SK-N-SH (cell line): Measurements from ENCODE around the gene SH3RF2.

ENCODE experiments used
- EP300 ChIP-seq, 2 experiments: IDR thresholded peaks; 2 replicates each; pipeline versions ENCODE4 v1.4.0 to v1.6.1; 2012; ENCODE audit warnings: borderline replicate concordance in 1 of 2, low read depth in 1 of 2, low read length in 1 of 2
- EZH2phosphoT487 ChIP-seq: fragments of 200-600 bp; sonication (generic); IDR thresholded peaks from 2 replicates; pipeline ENCODE4 v1.6.1; 2017; ENCODE audit warnings: low read depth, mixed run types, mild to moderate bottlenecking, antibody characterized with exemption, moderate library complexity, borderline replicate concordance
- TF ChIP-seq, protein P1 (sequence below): fragments of 200-600 bp; sonication (generic); IDR thresholded peaks from 2 replicates; pipeline ENCODE4 v1.6.1; 2017; ENCODE audit warnings: antibody characterized with exemption, mild to moderate bottlenecking, moderate library complexity

DNA sequence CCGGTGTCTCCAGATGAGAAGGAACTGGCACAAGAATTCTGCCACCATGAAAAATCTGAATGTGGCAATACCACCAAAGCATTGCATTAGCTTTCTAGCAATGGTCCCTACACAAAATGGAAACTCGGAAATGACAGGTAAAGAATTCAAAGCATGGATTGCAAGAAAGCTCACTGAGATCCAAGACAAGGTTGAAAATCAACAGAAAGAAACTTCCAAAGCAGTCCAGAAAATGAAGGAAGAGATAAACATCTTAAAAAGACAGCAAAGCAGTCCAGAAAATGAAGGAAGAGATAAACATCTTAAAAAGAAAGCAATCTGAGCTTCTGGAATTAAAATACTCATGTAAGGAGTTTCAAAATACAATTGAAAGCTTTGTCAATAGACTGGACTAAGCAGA, 46.8 kb upstream of the SH3RF2 start:
- TF ChIP-seq EZH2phosphoT487: no peak
- TF ChIP-seq, protein P1, sequence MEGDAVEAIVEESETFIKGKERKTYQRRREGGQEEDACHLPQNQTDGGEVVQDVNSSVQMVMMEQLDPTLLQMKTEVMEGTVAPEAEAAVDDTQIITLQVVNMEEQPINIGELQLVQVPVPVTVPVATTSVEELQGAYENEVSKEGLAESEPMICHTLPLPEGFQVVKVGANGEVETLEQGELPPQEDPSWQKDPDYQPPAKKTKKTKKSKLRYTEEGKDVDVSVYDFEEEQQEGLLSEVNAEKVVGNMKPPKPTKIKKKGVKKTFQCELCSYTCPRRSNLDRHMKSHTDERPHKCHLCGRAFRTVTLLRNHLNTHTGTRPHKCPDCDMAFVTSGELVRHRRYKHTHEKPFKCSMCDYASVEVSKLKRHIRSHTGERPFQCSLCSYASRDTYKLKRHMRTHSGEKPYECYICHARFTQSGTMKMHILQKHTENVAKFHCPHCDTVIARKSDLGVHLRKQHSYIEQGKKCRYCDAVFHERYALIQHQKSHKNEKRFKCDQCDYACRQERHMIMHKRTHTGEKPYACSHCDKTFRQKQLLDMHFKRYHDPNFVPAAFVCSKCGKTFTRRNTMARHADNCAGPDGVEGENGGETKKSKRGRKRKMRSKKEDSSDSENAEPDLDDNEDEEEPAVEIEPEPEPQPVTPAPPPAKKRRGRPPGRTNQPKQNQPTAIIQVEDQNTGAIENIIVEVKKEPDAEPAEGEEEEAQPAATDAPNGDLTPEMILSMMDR: no peak
- no peak for TF ChIP-seq EP300 (IDR thresholded peaks at IDR 0.05; ENCODE audit: borderline replicate concordance in 1 of 2, low read depth in 1 of 2, low read length in 1 of 2)
